ENCODE measurements around the gene CASZ1.
A peak's percentile ranks its signal among the peaks of the same experiment; 100 is the strongest.

CASZ1 gene

DNA sequence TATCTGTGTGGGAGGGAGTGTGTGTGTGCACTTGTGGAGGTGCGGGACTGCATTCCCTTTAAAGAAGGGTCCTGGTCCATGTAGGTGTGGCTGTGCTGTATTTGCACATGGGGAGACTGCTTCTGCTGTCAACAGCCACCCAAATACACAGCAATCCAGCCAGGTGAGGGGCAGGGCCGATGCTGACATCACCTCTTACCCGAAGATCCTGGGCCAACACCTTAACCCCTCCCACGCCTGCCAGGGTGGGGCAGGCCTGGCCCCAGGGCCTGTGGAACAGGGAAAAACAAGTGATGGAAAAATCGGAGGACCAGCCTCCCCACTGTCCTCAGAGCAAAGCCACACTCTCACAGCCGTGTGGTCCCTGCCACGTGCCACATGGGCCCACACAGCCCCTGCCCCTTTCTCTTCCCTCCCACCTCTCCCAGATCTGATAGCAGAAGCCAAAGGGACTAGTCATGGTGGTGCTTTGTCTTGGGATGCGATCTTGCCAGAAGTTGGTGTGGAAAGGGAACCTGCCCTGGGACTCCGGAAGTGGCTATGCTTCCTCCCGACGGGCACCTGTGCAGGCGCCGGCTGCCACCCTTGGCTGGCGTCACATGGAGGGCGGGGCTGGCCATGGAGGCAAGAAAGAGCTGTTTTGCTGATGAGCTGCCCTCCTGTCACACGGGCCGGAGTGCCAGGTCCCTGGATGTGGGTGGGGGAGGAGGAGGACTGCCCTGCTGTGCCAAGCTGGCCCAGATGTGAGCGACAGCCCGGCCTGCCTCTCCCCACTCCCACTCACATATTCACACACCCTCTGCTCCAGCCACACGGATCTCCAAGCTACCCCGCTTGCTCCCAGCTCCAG lies 7.8 kb upstream of the CASZ1 start:
- TF ChIP-seq CTCF (IDR thresholded peaks at IDR 0.05), result no peak
- Mint-ChIP-seq H3K36me3 (ENCODE audit: low read depth) (no peaks in the 10 kb centered on the region), H3K9me3 (no peaks in the 10 kb centered on the region), H3K4me3 (no peak overlapping the region), H3K27ac (no peak overlapping the region), H3K27me3 (ENCODE audit: low read depth, poor library complexity) (peaks cover 77% of the 10 kb centered on the region), H3K4me1 (peaks cover 30% of the 10 kb centered on the region)
- DNase-seq, result no peak

DNA sequence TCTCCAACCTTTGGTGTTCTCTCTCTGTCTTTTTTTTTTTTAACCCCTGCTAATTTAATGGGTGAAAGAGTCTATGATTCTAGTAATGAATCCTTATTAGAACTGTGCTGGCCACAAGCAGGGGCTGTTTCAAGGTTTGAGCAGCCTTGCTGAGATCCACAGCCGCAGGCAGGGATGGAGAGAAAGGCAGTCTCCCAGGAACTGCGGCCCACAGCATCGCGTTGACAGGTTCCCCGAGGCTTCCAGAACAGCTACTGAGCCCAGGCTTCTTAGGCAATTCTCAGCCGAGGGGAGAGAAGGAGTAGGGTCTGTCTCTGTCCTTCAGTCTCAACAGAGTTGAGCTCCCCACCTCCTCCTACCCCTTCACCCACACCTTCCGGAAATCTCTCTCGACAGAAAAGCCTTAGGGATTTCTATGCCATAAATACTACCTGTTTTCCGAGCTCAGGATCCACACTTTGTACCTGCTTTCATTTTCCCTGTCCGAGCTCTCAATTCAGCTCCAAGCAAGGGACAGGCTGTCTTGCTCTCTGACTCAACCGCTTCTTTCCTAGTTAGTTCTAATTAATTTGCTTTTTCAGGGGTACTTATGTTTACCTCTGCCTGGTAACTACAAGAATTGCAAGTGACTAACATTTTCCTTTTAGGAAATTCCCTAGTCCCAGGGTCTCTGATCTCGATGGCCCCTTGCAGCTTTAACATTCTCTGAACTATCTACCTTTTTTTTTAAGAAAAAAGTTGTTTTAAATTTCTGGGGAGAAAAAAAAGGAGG lies 6.7 kb upstream of the CASZ1 start:
- TF ChIP-seq CTCF (IDR thresholded peaks at IDR 0.05), result no peak
- Mint-ChIP-seq H3K27me3 (ENCODE audit: low read depth, poor library complexity) (peaks cover 80% of the 10 kb centered on the region), H3K4me1 (peaks cover 19% of the 10 kb centered on the region), H3K36me3 (ENCODE audit: low read depth) (no peaks in the 10 kb centered on the region), H3K4me3 (no peak overlapping the region), H3K9me3 (no peaks in the 10 kb centered on the region), H3K27ac (no peak overlapping the region)
- DNase-seq, result no peak

GRCh38 chr1:10800778-10801177 lies 4.3 kb upstream of the CASZ1 start:
- Mint-ChIP-seq H3K4me1 (peaks cover 11% of the 10 kb centered on the region), H3K27ac (no peak overlapping the region), H3K4me3 (no peak overlapping the region), H3K9me3 (no peaks in the 10 kb centered on the region), H3K36me3 (ENCODE audit: low read depth) (no peaks in the 10 kb centered on the region), H3K27me3 (ENCODE audit: low read depth, poor library complexity) (peaks cover 75% of the 10 kb centered on the region)
- DNase-seq, result no peak
- no peak for TF ChIP-seq CTCF (IDR thresholded peaks at IDR 0.05)

DNA sequence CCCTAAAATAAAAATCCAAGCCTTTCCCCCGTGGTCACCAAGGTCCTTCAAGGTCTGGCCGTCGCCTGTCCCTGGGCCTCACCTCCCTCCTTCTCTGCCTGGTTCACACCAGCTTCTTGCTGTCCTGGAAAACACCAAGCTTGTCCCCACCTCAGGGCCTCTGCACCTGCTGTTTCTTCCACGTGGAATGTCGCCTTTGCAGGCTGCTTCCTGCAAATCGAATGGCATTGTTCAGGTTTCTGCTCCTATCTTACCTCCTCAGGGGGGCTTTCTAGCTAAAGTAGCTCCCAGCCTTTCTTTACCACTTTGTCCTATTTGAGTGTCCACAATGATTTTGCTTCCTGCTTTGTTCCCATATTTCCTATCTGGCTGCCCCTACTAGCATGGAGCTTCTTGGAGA lies 3.3 kb upstream of the CASZ1 start:
- no peak overlapping the region for H3K4me3 Mint-ChIP-seq
- H3K9me3 Mint-ChIP-seq, result no peaks in the 10 kb centered on the region
- H3K36me3 Mint-ChIP-seq (ENCODE audit: low read depth), result no peaks in the 10 kb centered on the region
- no peak for DNase-seq
- H3K4me1 Mint-ChIP-seq, result peaks cover 18% of the 10 kb centered on the region
- TF ChIP-seq CTCF (IDR thresholded peaks at IDR 0.05), result no peak
- H3K27me3 Mint-ChIP-seq (ENCODE audit: low read depth, poor library complexity), result peaks cover 68% of the 10 kb centered on the region
- H3K27ac Mint-ChIP-seq, result no peak overlapping the region

DNA sequence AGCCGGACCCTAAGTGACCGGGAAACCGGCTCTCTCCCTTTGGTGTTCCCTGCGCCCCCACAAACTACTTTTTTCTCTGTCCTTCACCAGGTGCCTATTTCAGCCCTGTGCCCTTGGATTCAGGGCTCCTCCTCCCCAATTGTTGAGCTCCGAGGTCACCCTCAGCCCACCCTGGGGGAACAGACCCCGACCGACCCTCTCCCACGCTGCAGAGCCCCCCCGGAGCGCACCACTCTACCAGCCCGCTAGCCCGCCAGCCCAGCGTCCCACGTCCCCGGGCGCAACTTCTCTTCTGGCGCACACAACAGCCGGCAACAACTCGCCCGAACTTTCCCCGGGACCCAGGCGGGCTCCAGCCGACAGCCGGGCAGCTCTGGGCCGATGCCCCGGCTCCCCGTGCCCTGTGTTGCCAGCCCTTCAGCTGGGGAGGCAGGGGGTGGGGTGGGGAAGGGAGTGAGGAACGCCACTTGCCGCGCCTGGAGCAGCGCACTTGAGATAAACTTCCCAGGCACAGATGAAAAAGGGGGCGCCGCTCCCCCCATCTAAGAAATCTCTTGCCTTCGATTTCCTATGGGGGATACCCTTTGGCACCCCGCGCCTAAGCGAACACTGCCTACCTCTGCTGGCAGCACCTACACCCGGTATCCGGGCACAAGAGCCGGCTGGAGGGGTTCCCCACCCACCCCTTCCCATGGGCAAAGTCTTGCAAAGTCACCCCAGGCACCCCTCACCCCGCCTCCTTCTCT lies 997 bp downstream of the CASZ1 start:
- DNase-seq, result peak; percentile 44
- peak overlapping the region; percentile 81 for H3K4me3 Mint-ChIP-seq
- no peaks in the 10 kb centered on the region for H3K9me3 Mint-ChIP-seq
- peaks cover 38% of the 10 kb centered on the region for H3K27me3 Mint-ChIP-seq (ENCODE audit: low read depth, poor library complexity)
- TF ChIP-seq CTCF (IDR thresholded peaks at IDR 0.05), result no peak
- no peak overlapping the region for H3K27ac Mint-ChIP-seq
- H3K36me3 Mint-ChIP-seq (ENCODE audit: low read depth), result no peaks in the 10 kb centered on the region
- H3K4me1 Mint-ChIP-seq, result peaks cover 32% of the 10 kb centered on the region

Data from nephron progenitor cell (in vitro differentiated cells).